Esophagus muscularis mucosa (tissue), 4 donors: Measurements from ENCODE around the gene LTC4S. TPM values are rescaled to one million over a fixed set of nuclear protein-coding genes. Genes with fewer than 3 reads are reported as not detected.

Experiments used
- DNase-seq: peaks from one replicate; pipeline ENCODE4 v3.0.0-alpha.2; 2017; ENCODE audit errors: extremely low spot score
- H3K27ac ChIP-seq, 4 donors: fragments of 200-600 bp; sonication (generic); replicated peaks in 1 of 4; 1 replicate in 3 of 4; 2 replicates in 1 of 4; pipeline ENCODE4 v1.5.1; 2016 to 2019; ENCODE audit warnings: mild to moderate bottlenecking in 1 of 4
- H3K27me3 ChIP-seq, 4 donors: fragments of 200-600 bp; sonication (generic); one replicate each; pipeline versions ENCODE4 v1.5.1 to v1.6.0; 2016 to 2019
- H3K36me3 ChIP-seq, 4 donors: fragments of 200-600 bp; sonication (generic); one replicate each; pipeline ENCODE4 v1.5.1; 2016 to 2019
- H3K4me1 ChIP-seq, 4 donors: fragments of 200-600 bp; sonication (generic); one replicate each; pipeline ENCODE4 v1.5.1; 2016 to 2019
- H3K4me3 ChIP-seq, 4 donors: fragments of 200-600 bp; sonication (generic); 1 replicate in 2 of 4; 2 replicates in 2 of 4; pipeline ENCODE4 v1.5.1; 2016 to 2019; ENCODE audit warnings: mild to moderate bottlenecking in 4 of 4, moderate library complexity in 1 of 4
- H3K9me3 ChIP-seq, 4 donors: fragments of 200-600 bp; sonication (generic); 1 replicate in 3 of 4; 2 replicates in 1 of 4; pipeline ENCODE4 v1.5.1; 2016 to 2019
- CTCF ChIP-seq, 3 experiments: fragments of 200-600 bp in 2 of 3; fragments of 450-650 bp in 1 of 3; sonication (generic) in 2 of 3; IDR thresholded peaks; one replicate each; pipeline ENCODE4 v1.5.1; 2017 to 2019; ENCODE audit warnings: antibody characterized with exemption in 3 of 3, mild to moderate bottlenecking in 2 of 3, moderate library complexity in 1 of 3
- EP300 ChIP-seq: sonication (generic); formaldehyde crosslinking; IDR thresholded peaks from one replicate; pipeline ENCODE4 v1.6.1; 2017; ENCODE audit warnings: antibody characterized with exemption
- POLR2A ChIP-seq: fragments of 450-650 bp; IDR thresholded peaks from one replicate; pipeline ENCODE4 v1.6.1; 2017; ENCODE audit warnings: antibody characterized with exemption, moderate library complexity, mild to moderate bottlenecking, low read depth
- POLR2AphosphoS5 ChIP-seq, 2 donors: sonication (generic); formaldehyde crosslinking; IDR thresholded peaks; one replicate each; pipeline ENCODE4 v1.6.1; 2017; ENCODE audit warnings: antibody characterized with exemption in 2 of 2
- WGBS: methylation state at CpG from one replicate; pipeline ENCODE4 v1.1.5; 2018; 5-methylcytosine and 5-hydroxymethylcytosine counted together
- intact Hi-C: fragments of 100-400 bp; cut with DNase I; formaldehyde crosslinking; loops from one replicate; pipeline ENCODE4 v1.15.1; 2023
- total RNA-seq, 4 donors: library from RNA; depleted of rRNA; stranded (reverse); fragments of >200 nt; gene quantifications; one replicate each; pipeline versions ENCODE4 v1.1.0 to v1.2.1, GENCODE V29; 2016

Gene LTC4S
- total RNA-seq, 4 donors from 2014 or later: 7.9 to 15.2 (median 12.8) TPM

- intact Hi-C loops: no loop called here
- DNase-seq: no peak
- no peak overlapping the region for H3K4me3 ChIP-seq
- H3K9me3 ChIP-seq: no peaks in the 10 kb centered on the region
- H3K36me3 ChIP-seq: peaks cover 6 to 8% (median 6%) of the 10 kb centered on the region in 4 donors
- H3K27me3 ChIP-seq: no peaks in the 10 kb centered on the region
- TF ChIP-seq POLR2AphosphoS5 (IDR thresholded peaks at IDR 0.05) (no peak), POLR2A (no peak), CTCF (IDR thresholded peaks at IDR 0.05) (no peak), EP300 (no peak)
- WGBS: 85% methylated on average over 5 of the region's 5 CpGs
- peaks cover 34 to 58% (median 54%) of the 10 kb centered on the region in 4 donors for H3K4me1 ChIP-seq
- H3K27ac ChIP-seq: no peak overlapping the region
These were observed 39.8 kb upstream of the LTC4S start for GRCh38 chr5:179753971-179754370.

- peaks cover 41 to 60% (median 58%) of the 10 kb centered on the region in 4 donors for H3K4me1 ChIP-seq
- 37% methylated on average over 2 of the region's 2 CpGs for WGBS
- peaks cover 0 to 6% (median 4%) of the 10 kb centered on the region in 4 donors for H3K36me3 ChIP-seq
- DNase-seq: no peak
- TF ChIP-seq CTCF (IDR thresholded peaks at IDR 0.05) (no peak), POLR2A (no peak), EP300 (no peak), POLR2AphosphoS5 (IDR thresholded peaks at IDR 0.05) (no peak)
- no peaks in the 10 kb centered on the region for H3K27me3 ChIP-seq
- intact Hi-C loops: no loop called here
- no peaks in the 10 kb centered on the region for H3K9me3 ChIP-seq
- peak overlapping the region in 2 of 4 donors; percentile 6 to 13 for H3K27ac ChIP-seq
- no peak overlapping the region for H3K4me3 ChIP-seq
These were observed 38.8 kb upstream of the LTC4S start for GRCh38 chr5:179755022-179755421.

GRCh38 chr5:179758955-179759354, 34.8 kb upstream of the LTC4S start:
- Histone ChIP-seq H3K27me3 (no peaks in the 10 kb centered on the region), H3K4me1 (peaks cover 72 to 80% (median 78%) of the 10 kb centered on the region in 4 donors), H3K4me3 (no peak overlapping the region), H3K27ac (no peak overlapping the region), H3K9me3 (no peaks in the 10 kb centered on the region), H3K36me3 (no peaks in the 10 kb centered on the region)
- 72% methylated on average over 8 of the region's 8 CpGs for whole genome bisulfite sequencing
- no peak for TF ChIP-seq CTCF (IDR thresholded peaks at IDR 0.05)
- TF ChIP-seq EP300: no peak
- TF ChIP-seq POLR2AphosphoS5 (IDR thresholded peaks at IDR 0.05): no peak
- TF ChIP-seq POLR2A: no peak
- DNase-seq: no peak
- intact Hi-C loops: no loop called here

GRCh38 chr5:179759581-179760551, 33.9 kb upstream of the LTC4S start:
- DNase-seq: no peak
- Histone ChIP-seq H3K36me3 (no peaks in the 10 kb centered on the region), H3K4me1 (peaks cover 72 to 80% (median 78%) of the 10 kb centered on the region in 4 donors), H3K27ac (no peak overlapping the region), H3K9me3 (no peaks in the 10 kb centered on the region), H3K27me3 (no peaks in the 10 kb centered on the region), H3K4me3 (no peak overlapping the region)
- WGBS: 83% methylated on average over 9 of the region's 9 CpGs
- no peak for TF ChIP-seq EP300
- no peak for TF ChIP-seq POLR2A
- no peak for TF ChIP-seq CTCF (IDR thresholded peaks at IDR 0.05)
- no peak for TF ChIP-seq POLR2AphosphoS5 (IDR thresholded peaks at IDR 0.05)
- intact Hi-C loops: loop anchor here (5.0 to 10.0 kb wide), 2 partner anchors 37 to 145 kb away; partner anchors contain the start of gene TBC1D9B
